ENCODE results near the gene TMOD2.

The TMOD2 gene

GRCh38 chr15:51812598-51812997, 61.2 kb downstream of the TMOD2 start:
- no peak for DNase-seq

- peak in 1 of 56 donors; percentile 1 for DNase-seq
Measured at GRCh38 chr15:51814606-51815005, 63.2 kb downstream of the TMOD2 start.

GRCh38 chr15:51816611-51817010, 65.2 kb downstream of the TMOD2 start:
- no peak for DNase-seq

GRCh38 chr15:51818150-51818549, 66.8 kb downstream of the TMOD2 start:
- DNase-seq = no peak

GRCh38 chr15:51825698-51826097, 74.3 kb downstream of the TMOD2 start:
- no peak for DNase-seq

GRCh38 chr15:51828621-51829375, 77.4 kb downstream of the TMOD2 start:
- no peak for DNase-seq

- DNase-seq = peak; percentile 26 to 95 (median 86)
Measured at GRCh38 chr15:51829376-51830275, 78.2 kb downstream of the TMOD2 start, which contains the start of gene TMOD3. TSS of gene TMOD3 (plus strand) at chr15:51829653. CDS start at chr15:51862885, 33,232 bp downstream.

- DNase-seq = peak in 1 of 56 donors; percentile 9
Measured at GRCh38 chr15:51830276-51830806, 78.9 kb downstream of the TMOD2 start.

GRCh38 chr15:51833772-51834171, 82.4 kb downstream of the TMOD2 start:
- no peak for DNase-seq

GRCh38 chr15:51837792-51838251, 86.4 kb downstream of the TMOD2 start:
- DNase-seq = no peak

- no peak for DNase-seq
Measured at GRCh38 chr15:51838270-51838669, 86.9 kb downstream of the TMOD2 start.

- no peak for DNase-seq
Measured at GRCh38 chr15:51840692-51841091, 89.3 kb downstream of the TMOD2 start.

GRCh38 chr15:51841406-51842040, 90.1 kb downstream of the TMOD2 start:
- DNase-seq = no peak

GRCh38 chr15:51842265-51842664, 90.9 kb downstream of the TMOD2 start:
- no peak for DNase-seq

- no peak for DNase-seq
Measured at GRCh38 chr15:51842852-51843737, 91.7 kb downstream of the TMOD2 start.

- no peak for DNase-seq
Measured at GRCh38 chr15:51844747-51845426, 93.5 kb downstream of the TMOD2 start.

GRCh38 chr15:51846066-51846462, 94.7 kb downstream of the TMOD2 start:
- DNase-seq = peak in 2 of 56 donors; percentile 1 to 2

GRCh38 chr15:51846463-51847230, 95.2 kb downstream of the TMOD2 start:
- DNase-seq = no peak

GRCh38 chr15:51848811-51849210, 97.4 kb downstream of the TMOD2 start:
- no peak for DNase-seq
